ENCODE data around the gene DOCK1.

GRCh38 chr10:127195041-127195506, 289.8 kb downstream of the DOCK1 start:
- no peak for TF ChIP-seq CTCF (IDR thresholded peaks at IDR 0.05; ENCODE audit: poor library complexity, severe bottlenecking)
- no peak for TF ChIP-seq EZH2 (IDR thresholded peaks at IDR 0.05; ENCODE audit: borderline replicate concordance, insufficient read depth, low read length, poor library complexity, severe bottlenecking)
- TF ChIP-seq TAF1 (IDR thresholded peaks at IDR 0.05; ENCODE audit: low read depth): no peak
- TF ChIP-seq POLR2AphosphoS5 (IDR thresholded peaks at IDR 0.05): no peak

All from neural cell (in vitro differentiated cells).